HEK293T (cell line): ENCODE measurements around the gene TRMT2A.

ENCODE experiments used
- ARNT ChIP-seq: fragments of 450-650 bp; IDR thresholded peaks from 2 replicates; pipeline ENCODE4 v1.6.1; 2017; ENCODE audit warnings: mild to moderate bottlenecking
- CTBP1 ChIP-seq: fragments of 450-650 bp; IDR thresholded peaks from 2 replicates; pipeline ENCODE4 v1.6.1; 2016; ENCODE audit warnings: borderline replicate concordance
- ELF4 ChIP-seq: fragments of 450-650 bp; IDR thresholded peaks from 2 replicates; pipeline ENCODE4 v1.6.1; 2017; ENCODE audit warnings: antibody characterized with exemption
- FOXK2 ChIP-seq: fragments of 450-650 bp; IDR thresholded peaks from 2 replicates; pipeline ENCODE4 v1.6.1; 2016; ENCODE audit warnings: mild to moderate bottlenecking
- FOXM1 ChIP-seq: fragments of 450-650 bp; IDR thresholded peaks from 2 replicates; pipeline ENCODE4 v1.6.1; 2017; ENCODE audit warnings: mild to moderate bottlenecking, borderline replicate concordance
- HDGF ChIP-seq: fragments of 450-650 bp; IDR thresholded peaks from 2 replicates; pipeline ENCODE4 v1.6.1; 2017; ENCODE audit warnings: antibody characterized with exemption, borderline replicate concordance
- PKNOX1 ChIP-seq: fragments of 450-650 bp; IDR thresholded peaks from 2 replicates; pipeline ENCODE4 v1.6.1; 2016
- SP1 ChIP-seq: fragments of 450-650 bp; IDR thresholded peaks from 2 replicates; pipeline ENCODE4 v1.6.1; 2017
- TARDBP ChIP-seq: fragments of 450-650 bp; IDR thresholded peaks from 2 replicates; pipeline ENCODE4 v1.6.1; 2016
- ZNF384 ChIP-seq: fragments of 450-650 bp; IDR thresholded peaks from 2 replicates; pipeline ENCODE4 v1.6.1; 2016

- TF ChIP-seq TARDBP (no peak), HDGF (no peak), CTBP1 (no peak), FOXK2 (no peak), ELF4 (no peak), ZNF384 (no peak), FOXM1 (no peak), SP1 (no peak), PKNOX1 (no peak), ARNT (no peak)
These were observed 28.3 kb upstream of the TRMT2A start for GRCh38 chr22:20145206-20145831.
